B cell (primary cell): ENCODE data around the gene ITGA3.

Experiments
- EZH2 ChIP-seq: IDR thresholded peaks from 2 replicates; pipeline ENCODE4 v1.6.1; 2012; ENCODE audit warnings: borderline replicate concordance, low read depth, mild to moderate bottlenecking, moderate library complexity, low read length; ENCODE audit not compliant: insufficient read depth, poor library complexity, severe bottlenecking
- TF ChIP-seq, protein P1 (sequence below): fragments of 200-600 bp; IDR thresholded peaks from one replicate; pipeline ENCODE4 v1.8.0; 2022; ENCODE audit warnings: antibody characterized with exemption, mild to moderate bottlenecking

DNA sequence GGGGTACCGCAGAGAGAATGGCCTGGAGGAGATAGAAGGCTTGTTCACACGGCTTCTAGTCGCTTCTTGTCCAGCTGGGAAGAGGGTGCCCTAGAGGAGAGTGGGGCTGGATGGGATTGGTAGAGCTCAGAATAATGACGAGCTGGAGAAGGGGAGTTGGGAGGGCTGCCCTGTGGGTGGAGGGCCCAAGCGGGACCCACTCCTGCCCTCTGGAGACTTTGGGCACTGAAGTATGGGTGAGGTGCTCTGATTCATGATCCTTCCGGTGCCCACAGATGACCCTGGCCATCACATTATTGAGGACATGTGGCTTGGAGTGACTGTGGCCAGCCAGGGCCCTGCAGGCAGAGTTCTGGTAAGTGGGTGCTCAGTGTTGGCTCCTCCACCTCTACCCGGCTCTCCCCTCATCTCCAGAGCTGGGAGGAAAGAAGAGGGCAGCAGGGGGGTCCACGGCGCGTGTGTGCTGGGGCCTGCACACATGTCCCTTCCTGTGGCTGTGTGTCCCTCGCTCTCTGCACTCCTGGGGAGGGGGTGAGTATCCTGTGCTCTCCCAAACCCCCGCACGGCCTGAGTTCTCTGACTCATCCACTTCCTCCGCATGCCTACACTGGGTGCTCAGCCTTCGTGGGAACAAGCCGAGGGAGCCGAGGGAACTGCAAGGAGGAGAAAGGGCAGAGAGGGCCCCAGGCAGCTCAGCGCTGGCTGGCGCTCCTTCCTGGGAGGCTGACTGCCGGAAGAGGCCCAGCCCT, 8.5 kb downstream of the ITGA3 start:
- TF ChIP-seq, protein P1, sequence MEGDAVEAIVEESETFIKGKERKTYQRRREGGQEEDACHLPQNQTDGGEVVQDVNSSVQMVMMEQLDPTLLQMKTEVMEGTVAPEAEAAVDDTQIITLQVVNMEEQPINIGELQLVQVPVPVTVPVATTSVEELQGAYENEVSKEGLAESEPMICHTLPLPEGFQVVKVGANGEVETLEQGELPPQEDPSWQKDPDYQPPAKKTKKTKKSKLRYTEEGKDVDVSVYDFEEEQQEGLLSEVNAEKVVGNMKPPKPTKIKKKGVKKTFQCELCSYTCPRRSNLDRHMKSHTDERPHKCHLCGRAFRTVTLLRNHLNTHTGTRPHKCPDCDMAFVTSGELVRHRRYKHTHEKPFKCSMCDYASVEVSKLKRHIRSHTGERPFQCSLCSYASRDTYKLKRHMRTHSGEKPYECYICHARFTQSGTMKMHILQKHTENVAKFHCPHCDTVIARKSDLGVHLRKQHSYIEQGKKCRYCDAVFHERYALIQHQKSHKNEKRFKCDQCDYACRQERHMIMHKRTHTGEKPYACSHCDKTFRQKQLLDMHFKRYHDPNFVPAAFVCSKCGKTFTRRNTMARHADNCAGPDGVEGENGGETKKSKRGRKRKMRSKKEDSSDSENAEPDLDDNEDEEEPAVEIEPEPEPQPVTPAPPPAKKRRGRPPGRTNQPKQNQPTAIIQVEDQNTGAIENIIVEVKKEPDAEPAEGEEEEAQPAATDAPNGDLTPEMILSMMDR: no peak
- TF ChIP-seq EZH2: no peak
